NB4 (cell line): ENCODE measurements around the gene MAP4.

Experiments used
- CTCF ChIP-seq: IDR thresholded peaks from one replicate; pipeline ENCODE4 v1.5.1; 2012; ENCODE audit warnings: low read depth, low read length
- MAX ChIP-seq: IDR thresholded peaks from 2 replicates; pipeline ENCODE4 v1.6.1; 2011; ENCODE audit warnings: low read depth, low read length
- MYC ChIP-seq: IDR thresholded peaks from 2 replicates; pipeline ENCODE4 v1.6.1; 2011; ENCODE audit warnings: low read depth, low read length
- POLR2A ChIP-seq: IDR thresholded peaks from 2 replicates; pipeline ENCODE4 v1.6.1; 2011; ENCODE audit warnings: mild to moderate bottlenecking; ENCODE audit not compliant: insufficient read length; ENCODE audit errors: extremely low read depth

GRCh38 chr3:47855461-47856383, 160.5 kb downstream of the MAP4 start:
- no peak for TF ChIP-seq POLR2A
- no peak for TF ChIP-seq CTCF
- no peak for TF ChIP-seq MAX
- TF ChIP-seq MYC = no peak
